ENCODE data around the gene LGR6. TPM values are rescaled to one million over a fixed set of nuclear protein-coding genes. Genes with fewer than 3 reads are reported as not detected.

The LGR6 gene
- total RNA-seq, 2 donors from 2014 or later, result 1.3 to 1.6 TPM

- H3K4me3 ChIP-seq, result no peak overlapping the region
- no peaks in the 10 kb centered on the region for H3K27me3 ChIP-seq
- no peaks in the 10 kb centered on the region for H3K9me3 ChIP-seq
- H3K4me1 ChIP-seq, result no peaks in the 10 kb centered on the region
- H3K9ac ChIP-seq (ENCODE audit: low read depth in 2 of 2, low read length in 2 of 2), result no peak overlapping the region
- TF ChIP-seq, protein P1, sequence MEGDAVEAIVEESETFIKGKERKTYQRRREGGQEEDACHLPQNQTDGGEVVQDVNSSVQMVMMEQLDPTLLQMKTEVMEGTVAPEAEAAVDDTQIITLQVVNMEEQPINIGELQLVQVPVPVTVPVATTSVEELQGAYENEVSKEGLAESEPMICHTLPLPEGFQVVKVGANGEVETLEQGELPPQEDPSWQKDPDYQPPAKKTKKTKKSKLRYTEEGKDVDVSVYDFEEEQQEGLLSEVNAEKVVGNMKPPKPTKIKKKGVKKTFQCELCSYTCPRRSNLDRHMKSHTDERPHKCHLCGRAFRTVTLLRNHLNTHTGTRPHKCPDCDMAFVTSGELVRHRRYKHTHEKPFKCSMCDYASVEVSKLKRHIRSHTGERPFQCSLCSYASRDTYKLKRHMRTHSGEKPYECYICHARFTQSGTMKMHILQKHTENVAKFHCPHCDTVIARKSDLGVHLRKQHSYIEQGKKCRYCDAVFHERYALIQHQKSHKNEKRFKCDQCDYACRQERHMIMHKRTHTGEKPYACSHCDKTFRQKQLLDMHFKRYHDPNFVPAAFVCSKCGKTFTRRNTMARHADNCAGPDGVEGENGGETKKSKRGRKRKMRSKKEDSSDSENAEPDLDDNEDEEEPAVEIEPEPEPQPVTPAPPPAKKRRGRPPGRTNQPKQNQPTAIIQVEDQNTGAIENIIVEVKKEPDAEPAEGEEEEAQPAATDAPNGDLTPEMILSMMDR (IDR thresholded peaks at IDR 0.05), result no peak
- intact Hi-C loops (cut with DNase I), result no loop called here
- no peaks in the 10 kb centered on the region for H3K36me3 ChIP-seq
- no peak for DNase-seq
- no peak overlapping the region for H3K27ac ChIP-seq
Observed at GRCh38 chr1:202355944-202356553, 162.4 kb downstream of the LGR6 start.

GRCh38 chr1:202357506-202357905 lies 163.9 kb downstream of the LGR6 start:
- Histone ChIP-seq H3K9me3 (no peaks in the 10 kb centered on the region), H3K4me3 (no peak overlapping the region), H3K27me3 (no peaks in the 10 kb centered on the region), H3K36me3 (no peaks in the 10 kb centered on the region), H3K4me1 (no peaks in the 10 kb centered on the region), H3K9ac (ENCODE audit: low read depth in 2 of 2, low read length in 2 of 2) (no peak overlapping the region), H3K27ac (no peak overlapping the region)
- TF ChIP-seq, protein P1 (IDR thresholded peaks at IDR 0.05), result no peak
- no peak for DNase-seq
- intact Hi-C loops (cut with DNase I), result no loop called here

- TF ChIP-seq, protein P1 (IDR thresholded peaks at IDR 0.05), result no peak
- no peak for DNase-seq
- no peak overlapping the region for H3K4me3 ChIP-seq
- no peaks in the 10 kb centered on the region for H3K27me3 ChIP-seq
- no peak overlapping the region for H3K27ac ChIP-seq
- no peaks in the 10 kb centered on the region for H3K36me3 ChIP-seq
- no peaks in the 10 kb centered on the region for H3K4me1 ChIP-seq
- no peaks in the 10 kb centered on the region for H3K9me3 ChIP-seq
- no peak overlapping the region for H3K9ac ChIP-seq (ENCODE audit: low read depth in 2 of 2, low read length in 2 of 2)
- intact Hi-C loops (cut with DNase I), result no loop called here
Observed at GRCh38 chr1:202361224-202361623, 167.6 kb downstream of the LGR6 start.

- TF ChIP-seq, protein P1 (IDR thresholded peaks at IDR 0.05), result no peak
- Histone ChIP-seq H3K9me3 (no peaks in the 10 kb centered on the region), H3K4me1 (no peaks in the 10 kb centered on the region), H3K27me3 (no peaks in the 10 kb centered on the region), H3K4me3 (no peak overlapping the region), H3K9ac (ENCODE audit: low read depth in 2 of 2, low read length in 2 of 2) (no peak overlapping the region), H3K27ac (no peak overlapping the region), H3K36me3 (no peaks in the 10 kb centered on the region)
- no peak for DNase-seq
- intact Hi-C loops (cut with DNase I), result no loop called here
Observed at GRCh38 chr1:202361701-202362100, 168.1 kb downstream of the LGR6 start.

- intact Hi-C loops (cut with DNase I), result no loop called here
- DNase-seq, result no peak
- H3K9me3 ChIP-seq, result no peaks in the 10 kb centered on the region
- TF ChIP-seq, protein P1 (IDR thresholded peaks at IDR 0.05), result no peak
- H3K9ac ChIP-seq (ENCODE audit: low read depth in 2 of 2, low read length in 2 of 2), result no peak overlapping the region
- no peak overlapping the region for H3K4me3 ChIP-seq
- H3K36me3 ChIP-seq, result no peaks in the 10 kb centered on the region
- no peak overlapping the region for H3K27ac ChIP-seq
- H3K4me1 ChIP-seq, result no peaks in the 10 kb centered on the region
- no peaks in the 10 kb centered on the region for H3K27me3 ChIP-seq
Observed at GRCh38 chr1:202362212-202362611, 168.6 kb downstream of the LGR6 start.
